PFSK-1 (cell line): ENCODE results near the gene SEMA4D.

Source experiments
- POLR2AphosphoS5 ChIP-seq: IDR thresholded peaks from 2 replicates; pipeline ENCODE4 v1.6.1; 2012; ENCODE audit warnings: low read depth, mild to moderate bottlenecking, control low read depth, low read length, moderate library complexity
- REST ChIP-seq, 2 experiments: IDR thresholded peaks; 2 replicates each; pipeline versions ENCODE4 v1.6.1 to v1.8.0; 2011 to 2012; ENCODE audit warnings: low read depth in 2 of 2, low read length in 2 of 2, control low read depth in 1 of 2, inconsistent platforms in 1 of 2, mild to moderate bottlenecking in 1 of 2, moderate library complexity in 1 of 2; ENCODE audit not compliant: insufficient read depth in 1 of 2
- SIN3A ChIP-seq: IDR thresholded peaks from 2 replicates; pipeline ENCODE4 v1.6.1; 2012; ENCODE audit warnings: mild to moderate bottlenecking, low read length, moderate library complexity, borderline replicate concordance; ENCODE audit not compliant: insufficient read depth
- TAF1 ChIP-seq: IDR thresholded peaks from 2 replicates; pipeline ENCODE4 v1.6.1; 2012; ENCODE audit warnings: low read length, control low read depth, borderline replicate concordance; ENCODE audit not compliant: insufficient read depth

- no peak for TF ChIP-seq POLR2AphosphoS5
- no peak for TF ChIP-seq TAF1
- TF ChIP-seq REST (IDR thresholded peaks at IDR 0.05; ENCODE audit: insufficient read depth in 1 of 2, low read depth in 2 of 2, low read length in 2 of 2) = no peak
- TF ChIP-seq SIN3A = no peak
These were observed 63.3 kb downstream of the SEMA4D start for GRCh38 chr9:89434636-89435035.
